Activated T-cell treated with anti-CD3 and anti-CD28 coated beads, Interleukin-2, amount 50 U/mL, for 48 hours (primary cell): Measurements from ENCODE around the gene CCDC172.
A peak's percentile ranks its signal among the peaks of the same experiment; 100 is the strongest.

Experiments used
- DNase-seq, 2 experiments: peaks; one replicate each; pipeline ENCODE4 v3.0.0-alpha.2; 2020

Gene CCDC172

GRCh38 chr10:116324227-116324950 is at the start of gene CCDC172:
Gene CCDC172, plus strand, starts transcription at chr10:116324448. Its CDS starts 564 bp downstream, at chr10:116325012.
- no peak for DNase-seq

- DNase-seq: no peak
Observed at GRCh38 chr10:116276981-116277380, 47.3 kb upstream of the CCDC172 start.

GRCh38 chr10:116278846-116279245 is 45.4 kb upstream of the CCDC172 start:
- DNase-seq: no peak

- DNase-seq: no peak
Observed at GRCh38 chr10:116281775-116282174, 42.5 kb upstream of the CCDC172 start.

GRCh38 chr10:116286626-116287200 is 37.5 kb upstream of the CCDC172 start:
- DNase-seq: no peak

- DNase-seq: peak in 1 of 2 experiments; percentile 18
Observed at GRCh38 chr10:116287906-116288501, 36.2 kb upstream of the CCDC172 start.

GRCh38 chr10:116289652-116290051 is 34.6 kb upstream of the CCDC172 start:
- DNase-seq: no peak

- no peak for DNase-seq
Observed at GRCh38 chr10:116292493-116292892, 31.8 kb upstream of the CCDC172 start.

- DNase-seq: no peak
Observed at GRCh38 chr10:116296291-116296721, 27.9 kb upstream of the CCDC172 start.

GRCh38 chr10:116298586-116298985 is 25.7 kb upstream of the CCDC172 start:
- no peak for DNase-seq

GRCh38 chr10:116300542-116300941 is 23.7 kb upstream of the CCDC172 start:
- no peak for DNase-seq

- no peak for DNase-seq
Observed at GRCh38 chr10:116304923-116305322, 19.3 kb upstream of the CCDC172 start.

- DNase-seq: no peak
Observed at GRCh38 chr10:116306847-116307246, 17.4 kb upstream of the CCDC172 start.

- DNase-seq: no peak
Observed at GRCh38 chr10:116307455-116307854, 16.8 kb upstream of the CCDC172 start.

- no peak for DNase-seq
Observed at GRCh38 chr10:116311016-116311415, 13.2 kb upstream of the CCDC172 start.

GRCh38 chr10:116311706-116312490 is 12.3 kb upstream of the CCDC172 start:
- no peak for DNase-seq

GRCh38 chr10:116312548-116312947 is 11.7 kb upstream of the CCDC172 start:
- DNase-seq: no peak

- DNase-seq: no peak
Observed at GRCh38 chr10:116316503-116316902, 7.7 kb upstream of the CCDC172 start.

GRCh38 chr10:116324951-116325635 is 845 bp downstream of the CCDC172 start:
- DNase-seq: no peak

GRCh38 chr10:116325987-116326386 is 1.7 kb downstream of the CCDC172 start:
- no peak for DNase-seq

- no peak for DNase-seq
Observed at GRCh38 chr10:116329153-116329552, 4.9 kb downstream of the CCDC172 start.

- DNase-seq: no peak
Observed at GRCh38 chr10:116331815-116332214, 7.6 kb downstream of the CCDC172 start.

- DNase-seq: no peak
Observed at GRCh38 chr10:116336866-116337265, 12.6 kb downstream of the CCDC172 start.
